Thyroid gland (tissue), 4 donors: Measurements from ENCODE around the gene PTCH1.

ENCODE experiments used
- CTCF ChIP-seq, 6 experiments: fragments of 200-600 bp in 3 of 6; fragments of 450-650 bp in 3 of 6; sonication (generic) in 3 of 6; IDR thresholded peaks; one replicate each; pipeline ENCODE4 v1.5.1; 2016 to 2019; ENCODE audit warnings: antibody characterized with exemption in 6 of 6, mild to moderate bottlenecking in 2 of 6, inconsistent platforms in 1 of 6, moderate library complexity in 1 of 6
- POLR2A ChIP-seq, 2 donors: fragments of 450-650 bp; IDR thresholded peaks; one replicate each; pipeline ENCODE4 v1.6.1; 2017; ENCODE audit warnings: antibody characterized with exemption in 2 of 2, mild to moderate bottlenecking in 2 of 2, moderate library complexity in 1 of 2

DNA sequence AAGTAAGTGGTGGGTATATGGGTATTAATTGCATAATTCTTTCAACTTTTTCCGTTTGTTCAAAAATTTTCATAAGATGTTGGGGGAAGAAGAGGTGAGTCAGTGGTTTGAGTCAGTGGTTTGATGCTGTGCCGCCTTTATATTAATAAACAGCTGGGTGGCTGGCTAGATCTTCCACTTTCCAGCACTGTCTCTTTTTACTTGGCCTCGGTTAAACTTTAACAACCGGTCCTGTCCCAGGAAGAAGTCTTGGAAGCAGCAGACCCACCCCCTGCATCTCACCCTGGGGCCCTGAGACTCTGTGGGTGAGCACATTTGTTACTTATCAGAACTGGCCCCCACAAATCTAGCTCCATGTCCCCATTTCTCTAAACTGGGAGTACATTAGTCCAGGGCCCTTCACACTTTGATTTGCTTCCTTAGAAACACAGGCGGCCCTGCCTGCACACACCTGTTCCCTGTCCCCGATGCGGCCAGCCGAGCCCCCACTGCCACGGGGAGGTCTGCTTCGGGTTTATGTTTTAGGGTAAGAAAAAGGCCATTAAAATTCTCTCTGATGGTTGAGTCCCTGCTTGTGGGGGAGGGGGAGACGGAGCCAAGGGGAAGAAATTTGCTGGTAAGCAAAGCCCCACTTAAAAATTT, 90.7 kb downstream of the PTCH1 start:
- TF ChIP-seq CTCF (IDR thresholded peaks at IDR 0.05) (no peak), POLR2A (IDR thresholded peaks at IDR 0.05) (no peak)
